ENCODE data around the gene KAT7.
A peak's percentile ranks its signal among the peaks of the same experiment; 100 is the strongest.

KAT7 gene

GRCh38 chr17:49843774-49844350 lies 55.4 kb downstream of the KAT7 start:
- DNase-seq: no peak

GRCh38 chr17:49845321-49845720 lies 56.8 kb downstream of the KAT7 start:
- no peak for DNase-seq

DNA sequence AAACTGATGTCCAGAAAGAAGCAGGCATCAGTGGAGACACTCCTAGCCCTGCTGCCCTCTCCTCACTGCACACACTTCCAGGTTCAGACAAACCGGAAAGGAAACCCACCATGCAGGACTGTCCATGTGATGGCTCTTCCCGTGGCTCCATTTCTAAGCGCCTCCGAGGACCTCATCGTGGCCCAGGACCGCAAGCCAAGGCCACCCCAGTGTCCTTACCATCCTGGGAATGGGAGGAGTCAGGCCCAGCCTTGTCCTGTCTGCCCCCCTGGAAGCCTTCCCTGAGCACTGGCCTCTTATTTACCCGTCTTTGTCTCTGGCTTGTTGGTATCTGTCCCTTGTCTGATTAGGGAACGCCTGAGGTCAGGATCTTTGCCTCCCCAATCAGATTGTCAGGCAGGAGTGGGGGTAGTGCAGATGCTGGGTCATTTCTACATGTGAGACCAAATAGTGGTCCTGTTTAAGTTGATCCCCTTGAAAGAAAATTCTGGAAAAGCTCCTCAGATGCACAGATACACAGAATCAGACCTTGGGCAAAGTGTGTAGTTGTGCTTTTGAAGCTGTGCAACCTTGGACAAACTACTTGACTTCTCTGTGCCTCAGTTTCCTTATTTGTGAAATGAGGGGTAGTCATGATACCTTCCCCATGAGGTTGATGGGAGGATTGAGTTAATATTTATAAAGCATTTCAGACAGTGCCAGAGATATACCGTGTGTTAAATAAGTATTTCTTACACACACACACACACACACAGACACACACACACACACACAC lies 58.6 kb downstream of the KAT7 start:
- no peak for DNase-seq

DNA sequence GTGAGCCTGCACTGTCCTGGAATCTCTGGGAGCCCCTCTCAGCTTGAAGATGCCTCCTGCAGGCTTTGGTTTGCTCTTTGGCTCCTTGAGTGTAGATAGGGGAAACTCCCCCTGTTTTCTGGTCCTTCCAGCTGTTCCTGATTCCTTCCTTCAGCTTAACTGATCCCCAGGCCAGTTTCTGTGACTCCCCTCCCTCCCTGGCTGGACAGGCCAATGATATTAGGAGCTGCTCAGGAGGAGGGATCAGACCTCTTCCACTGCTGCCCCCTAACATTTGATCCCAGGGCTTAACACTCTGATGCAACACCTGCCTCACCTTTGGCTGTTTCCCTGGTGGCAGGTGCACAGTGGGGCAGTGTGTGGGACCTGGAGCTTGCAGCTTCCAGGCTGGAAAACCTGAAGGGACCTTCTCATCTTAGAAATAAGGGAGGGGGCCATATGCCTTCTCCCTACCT lies 59.6 kb downstream of the KAT7 start, which contains the start of gene TAC4:
Gene TAC4, minus strand, starts transcription at position 51 of the 455 bp plus-strand sequence. CDS start 52 bp downstream, outside the sequence.
- DNase-seq: no peak

DNA sequence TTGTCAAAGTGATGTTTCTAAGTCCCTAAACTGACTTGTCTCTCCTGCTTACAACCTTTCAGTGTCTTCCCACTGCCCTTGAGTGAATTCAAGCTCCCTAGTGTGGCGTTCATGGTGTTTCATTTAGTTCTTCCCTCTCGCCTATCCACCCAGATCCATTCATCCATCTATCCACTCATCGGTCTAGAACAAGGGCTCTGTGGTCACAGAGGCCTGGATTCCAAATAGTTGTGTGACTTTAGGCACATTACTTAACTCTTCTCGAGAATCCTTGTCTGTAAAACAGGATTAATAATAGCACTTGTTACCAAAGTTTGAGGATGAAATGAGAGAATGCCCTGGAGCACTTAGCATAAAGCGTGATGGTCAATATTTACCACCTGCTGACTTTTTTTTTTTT lies 60.3 kb downstream of the KAT7 start:
- DNase-seq: no peak

DNA sequence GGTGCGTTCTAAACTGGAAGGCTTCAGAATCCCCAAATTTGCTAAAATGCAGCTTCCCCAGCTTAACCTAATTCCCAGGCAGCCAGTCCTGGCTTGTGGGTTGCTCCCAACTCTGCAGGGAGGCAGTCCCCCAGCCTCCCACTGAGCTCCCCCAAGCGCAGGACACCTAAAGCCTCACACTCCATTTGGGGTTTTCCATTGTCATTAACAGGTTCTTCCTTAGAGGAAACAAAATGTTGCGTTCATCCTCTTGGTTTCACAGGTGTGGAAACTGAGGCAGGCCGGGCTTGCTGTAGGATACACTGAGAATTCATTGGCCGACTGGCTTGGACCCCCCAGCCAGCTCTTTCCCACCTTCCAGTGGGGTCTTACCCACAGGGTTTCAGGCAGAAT lies 61.7 kb downstream of the KAT7 start:
- no peak for DNase-seq

DNA sequence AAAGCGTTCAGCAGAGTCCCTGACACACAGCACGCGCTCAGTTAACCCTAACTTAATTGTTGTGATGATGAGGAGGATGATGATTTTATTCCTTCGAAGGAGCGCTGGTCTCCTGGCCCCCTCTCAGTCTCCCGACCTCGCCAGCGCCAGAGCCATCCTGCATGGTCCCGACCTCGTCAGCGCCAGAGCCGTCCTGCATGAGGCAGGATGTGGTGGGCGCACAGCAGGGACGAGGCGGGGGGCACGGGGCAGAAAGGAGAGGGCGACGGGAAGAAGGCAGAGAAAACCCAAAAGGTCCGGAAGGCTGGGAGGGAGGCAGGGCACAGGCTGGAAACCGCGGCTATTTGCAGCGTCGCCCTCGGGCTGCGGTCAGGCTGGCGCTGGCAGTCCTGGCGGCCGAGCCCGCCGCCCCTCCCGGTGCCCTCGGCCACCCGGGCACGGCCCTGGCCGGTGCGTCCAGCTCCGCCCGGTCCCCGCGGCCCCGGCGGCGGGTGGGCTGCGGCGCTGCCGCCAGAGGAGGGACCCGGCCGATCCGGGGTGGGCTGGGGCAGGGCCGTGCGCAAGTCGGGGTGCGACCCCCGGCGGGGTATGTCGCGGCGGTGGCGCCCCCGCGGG lies 62.4 kb downstream of the KAT7 start:
- no peak for DNase-seq

- DNase-seq: peak; percentile 58
These were observed 63.2 kb downstream of the KAT7 start for GRCh38 chr17:49851387-49852291.

- DNase-seq: no peak
These were observed 65.1 kb downstream of the KAT7 start for GRCh38 chr17:49853470-49854015.

DNA sequence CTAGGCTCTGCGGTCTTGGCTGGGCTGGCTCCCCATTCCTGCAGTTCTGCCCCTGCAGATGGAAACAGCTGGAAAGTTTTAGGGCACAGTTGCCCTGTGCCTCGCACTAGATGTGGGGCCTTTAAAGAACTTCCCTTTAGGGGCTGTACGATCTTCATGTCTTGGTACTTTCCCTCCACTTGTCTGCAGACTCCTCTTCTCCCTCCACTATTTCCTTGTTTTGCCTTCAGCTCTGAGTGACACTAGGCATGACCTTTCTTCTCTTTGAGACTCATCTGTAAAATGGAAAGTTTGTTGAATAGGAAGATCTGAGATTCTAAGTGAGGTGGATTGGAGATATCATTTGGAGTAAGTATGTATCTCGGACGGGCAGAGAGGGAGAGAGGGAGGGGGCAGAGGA lies 65.6 kb downstream of the KAT7 start:
- DNase-seq: no peak

GRCh38 chr17:49858796-49859195 lies 70.3 kb downstream of the KAT7 start:
- DNase-seq: no peak

DNA sequence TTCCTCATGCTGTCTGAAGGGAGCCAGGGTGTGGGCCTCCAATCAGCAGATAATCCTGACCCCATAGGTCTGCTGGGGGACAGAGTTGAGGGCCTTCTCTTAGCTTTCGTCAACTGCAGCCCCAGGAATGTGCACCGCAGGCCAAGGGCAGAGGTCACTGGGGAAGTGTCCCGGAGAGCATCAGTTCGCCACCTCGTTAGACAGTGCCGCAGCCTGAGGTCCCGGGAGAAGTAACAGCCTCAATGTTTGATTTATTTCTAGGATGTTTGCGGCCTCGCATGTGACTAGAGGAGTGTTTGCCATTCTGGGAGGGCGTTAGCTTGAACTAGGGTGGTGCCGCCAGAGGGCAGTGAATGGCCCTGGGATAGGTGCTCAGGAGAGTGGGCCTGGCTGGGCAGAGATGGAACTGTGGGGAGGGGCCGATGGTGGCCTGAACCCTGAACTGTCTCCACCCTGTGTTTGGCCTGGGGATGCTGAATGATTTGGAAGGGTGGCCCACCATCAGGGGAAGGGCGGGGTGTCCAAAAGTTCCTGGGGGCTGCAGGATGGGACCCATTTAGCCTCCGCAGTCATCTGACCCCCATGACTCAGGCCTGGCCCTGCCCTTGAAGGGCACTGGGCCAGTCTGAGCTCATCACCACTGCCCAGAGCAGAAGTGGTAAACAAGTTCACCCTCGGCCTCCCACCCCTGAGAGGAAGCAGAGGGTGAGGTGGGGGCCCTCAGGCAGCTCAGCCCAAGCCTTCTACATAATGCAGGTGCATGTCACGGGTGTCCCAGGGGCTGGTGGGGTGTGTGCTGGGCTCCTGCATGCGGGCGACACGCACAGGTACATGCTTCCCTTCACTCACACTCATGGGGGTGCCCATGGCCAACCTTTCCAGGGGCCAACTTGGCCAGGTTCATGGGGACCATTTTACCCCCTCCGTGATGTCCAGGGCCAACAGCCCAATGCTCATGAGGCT lies 71.8 kb downstream of the KAT7 start:
- no peak for DNase-seq

DNA sequence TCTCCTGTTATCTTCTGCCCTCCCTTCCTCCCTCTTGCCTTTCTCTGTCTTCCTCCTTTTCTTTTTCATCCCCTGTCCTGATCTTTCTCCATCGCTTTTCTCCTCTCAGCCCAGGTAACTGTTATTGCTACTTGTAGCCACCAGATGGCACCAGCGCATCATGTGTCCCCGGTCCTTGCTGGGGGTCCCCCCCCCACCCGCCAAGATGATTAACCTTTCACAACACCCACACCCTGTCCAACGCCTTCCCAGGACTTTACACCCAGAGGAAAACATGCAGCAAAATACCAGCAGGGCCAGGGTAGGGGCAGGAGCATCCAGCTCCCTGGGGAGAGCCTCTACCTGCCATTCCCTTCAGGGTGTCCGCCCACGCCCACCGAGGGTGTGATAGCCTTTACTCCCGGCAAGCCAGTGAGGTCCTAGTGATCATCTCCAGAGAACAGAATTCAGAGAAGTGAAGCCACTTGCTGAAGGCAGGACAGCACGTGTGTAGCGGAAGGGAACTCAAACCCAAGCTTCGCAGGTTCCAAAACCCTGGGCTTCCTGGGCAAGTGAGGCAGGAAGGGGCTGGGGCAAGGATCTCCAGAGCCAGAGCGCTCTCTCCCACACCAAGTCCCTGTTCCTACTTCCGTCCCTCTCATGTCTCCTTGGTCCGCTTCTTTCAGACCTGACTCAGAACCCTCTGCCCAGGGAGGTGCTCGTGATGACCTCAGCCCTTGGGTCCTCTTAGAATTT lies 72.8 kb downstream of the KAT7 start:
- peak; percentile 47 for DNase-seq

DNA sequence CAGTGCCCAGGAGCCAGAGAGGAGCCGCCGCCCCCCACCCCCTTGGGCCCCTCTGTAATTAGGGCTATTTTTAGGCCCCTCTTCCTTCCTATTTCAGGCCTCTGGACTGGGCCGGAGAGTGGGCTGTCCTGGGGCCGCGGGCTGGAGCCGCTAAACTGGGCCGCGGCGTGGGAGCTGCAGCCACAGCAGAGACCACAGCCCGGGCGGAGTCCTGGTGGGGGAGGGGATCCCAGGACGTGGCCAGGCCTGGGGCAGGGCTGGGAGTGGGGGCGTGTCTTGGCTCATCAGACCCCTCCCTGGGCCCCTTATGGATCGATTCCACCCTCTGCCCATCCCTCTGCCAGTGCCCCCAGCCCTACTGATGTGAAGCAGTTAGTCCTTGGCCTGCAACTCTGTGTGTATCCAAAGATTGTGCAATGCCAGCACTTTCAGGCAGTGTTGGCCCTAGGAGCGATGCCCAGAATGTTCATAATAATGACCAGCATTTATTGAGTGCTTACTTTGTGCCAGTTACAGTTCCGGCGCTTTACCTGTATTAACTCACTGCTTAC lies 74.4 kb downstream of the KAT7 start:
- DNase-seq: no peak

DNA sequence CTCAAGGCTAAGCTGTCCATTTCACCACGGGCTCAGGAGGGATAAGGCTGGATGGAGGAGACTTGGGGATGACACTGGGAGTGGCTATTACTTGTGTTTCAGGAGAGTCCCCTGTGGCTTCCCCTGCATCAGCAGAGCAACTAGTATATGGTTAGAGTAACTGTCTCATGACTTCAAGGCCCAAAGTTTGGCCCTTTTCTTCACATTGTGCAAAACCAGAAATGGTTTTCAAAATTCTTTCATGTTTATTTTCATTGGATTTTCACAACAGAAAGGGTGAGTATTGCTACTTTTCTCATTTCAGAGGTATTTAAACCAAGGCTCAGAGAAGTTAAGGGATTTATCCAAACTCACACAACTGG lies 77.5 kb downstream of the KAT7 start:
- DNase-seq: no peak

- DNase-seq: no peak
These were observed 78.5 kb downstream of the KAT7 start for GRCh38 chr17:49866882-49867413.

DNA sequence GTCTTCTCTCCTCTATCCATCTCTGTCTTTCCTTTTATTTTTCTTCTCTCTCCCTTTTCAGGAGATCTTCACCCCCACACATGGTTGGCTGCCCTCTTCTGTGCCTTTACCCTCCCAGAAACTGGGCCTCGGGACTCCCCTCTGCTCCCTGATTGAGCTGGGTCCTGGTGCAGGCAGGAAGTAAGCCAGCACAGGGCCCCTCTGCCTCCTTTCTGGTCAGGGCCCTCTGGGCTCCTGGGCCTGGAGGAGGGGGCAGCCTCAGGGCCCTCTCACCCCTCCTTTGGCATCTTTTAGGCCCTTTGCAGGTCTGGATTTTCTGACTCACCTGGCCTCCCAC lies 80.5 kb downstream of the KAT7 start:
- DNase-seq: no peak

GRCh38 chr17:49870298-49870697 lies 81.8 kb downstream of the KAT7 start:
- no peak for DNase-seq

GRCh38 chr17:49871211-49871610 lies 82.7 kb downstream of the KAT7 start:
- DNase-seq: no peak

- DNase-seq: no peak
These were observed 84.4 kb downstream of the KAT7 start for GRCh38 chr17:49872754-49873377.
